Activated T-helper 1 cell treated with Interleukin-2 at 50 U/mL for 16 hours (primary cell): Measurements from ENCODE around the gene KRTAP12-2.

Source experiments
- DNase-seq: peaks from one replicate; pipeline ENCODE4 v3.0.0-alpha.2; 2020; ENCODE audit warnings: low read depth

The KRTAP12-2 gene

DNA sequence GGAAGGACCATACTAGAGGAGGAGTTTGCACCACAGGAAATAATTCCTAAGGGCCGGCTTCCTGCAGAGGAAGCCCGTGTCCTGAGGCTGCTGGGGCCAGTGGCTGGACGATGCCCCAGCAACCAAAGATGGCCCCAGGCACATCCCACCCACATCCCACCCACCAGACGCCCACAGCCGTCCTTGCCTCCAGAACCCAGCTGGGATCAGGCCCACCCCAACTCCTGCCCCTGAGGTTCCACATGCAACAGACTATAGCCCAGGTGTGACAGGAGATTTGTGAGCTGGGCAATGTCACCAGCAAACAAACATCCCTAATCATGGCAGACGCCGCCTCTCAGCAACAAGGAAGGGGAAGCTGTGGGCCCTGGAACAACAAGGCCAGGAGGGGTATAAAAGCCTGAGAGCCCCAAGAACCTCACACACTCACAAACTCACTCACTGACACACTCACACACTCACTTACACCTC is 40.0 kb downstream of the KRTAP12-2 start, which contains the start of gene KRTAP10-9:
KRTAP10-9 (plus strand) TSS at position 421 of the 471 bp plus-strand sequence. CDS start 79 bp downstream, outside the sequence.
- no peak for DNase-seq

DNA sequence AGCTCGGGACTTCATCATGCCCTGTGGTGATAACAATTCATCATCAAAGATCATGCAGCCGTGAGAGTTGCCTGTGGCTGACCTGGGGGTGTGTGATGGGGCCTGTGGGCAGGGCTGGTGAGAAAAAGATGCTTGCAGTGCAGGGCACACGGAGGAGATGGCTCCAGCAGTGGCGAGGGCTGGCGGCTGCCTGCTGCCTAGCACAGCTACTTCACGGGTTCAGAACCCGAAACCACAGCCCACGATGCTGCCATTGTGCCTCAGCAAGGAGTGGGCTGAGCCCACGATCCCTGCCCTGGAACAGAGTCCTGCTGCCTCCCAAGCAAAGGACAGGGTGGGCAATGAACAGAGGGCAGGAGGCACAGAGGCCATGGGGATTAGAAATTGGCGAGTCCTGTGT is 40.5 kb downstream of the KRTAP12-2 start:
- DNase-seq: no peak

DNA sequence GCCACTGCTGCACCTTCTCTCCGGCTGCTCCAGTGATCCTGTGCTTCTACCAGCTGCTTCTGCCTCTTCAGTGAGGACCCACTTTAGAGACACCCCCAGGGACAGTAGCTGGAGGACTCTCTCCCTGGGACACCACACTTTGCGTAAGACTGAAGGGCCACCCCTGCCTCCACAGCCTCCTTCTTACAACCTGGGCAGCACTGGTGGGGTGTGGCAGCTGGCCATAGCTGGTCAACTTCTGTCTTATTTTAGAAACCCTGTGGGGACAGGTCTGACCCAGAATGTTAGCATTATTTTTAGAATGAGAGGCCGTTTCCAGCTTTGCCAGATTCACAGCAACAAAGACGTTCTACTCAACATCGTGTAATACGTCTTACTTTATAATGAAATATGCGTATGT is 41.0 kb downstream of the KRTAP12-2 start:
- DNase-seq: no peak

DNA sequence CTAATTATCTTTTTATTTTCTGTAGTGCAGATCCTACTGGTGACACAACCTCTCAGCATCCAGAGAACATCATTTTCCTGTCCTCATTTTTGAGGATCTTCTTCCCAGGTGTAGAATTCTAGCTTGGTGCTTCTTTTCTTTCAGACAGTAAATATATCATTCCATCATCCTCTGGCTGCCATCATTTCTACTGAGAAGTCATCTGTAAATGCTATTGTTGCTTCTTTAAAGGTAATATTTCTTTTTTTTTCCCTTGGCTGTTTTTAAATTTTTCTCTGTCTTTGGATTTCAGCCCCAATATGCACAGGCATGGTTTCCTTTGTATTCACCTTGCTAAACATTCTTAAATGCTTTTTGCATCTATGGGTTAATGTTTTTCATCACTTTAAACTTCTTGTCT is 43.2 kb downstream of the KRTAP12-2 start:
- DNase-seq: no peak

DNA sequence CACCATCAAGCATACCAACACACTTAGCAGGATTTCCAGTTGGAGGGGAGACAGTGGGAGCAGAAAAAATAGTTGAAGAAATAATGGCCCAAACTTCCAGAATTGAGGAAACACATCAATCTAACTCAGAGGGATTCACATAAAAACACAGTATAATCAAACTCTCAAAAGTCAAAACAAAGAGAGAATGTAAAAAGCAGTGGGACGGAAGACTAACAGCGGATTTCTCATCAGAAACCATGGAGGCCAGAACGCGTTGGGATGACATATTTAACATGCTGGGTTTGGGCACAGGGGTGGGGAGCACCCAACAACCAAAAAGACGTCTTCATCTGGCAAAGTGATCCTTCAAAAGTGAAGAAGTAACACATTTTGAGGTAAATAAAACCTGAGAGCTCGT is 46.8 kb downstream of the KRTAP12-2 start:
- no peak for DNase-seq

DNA sequence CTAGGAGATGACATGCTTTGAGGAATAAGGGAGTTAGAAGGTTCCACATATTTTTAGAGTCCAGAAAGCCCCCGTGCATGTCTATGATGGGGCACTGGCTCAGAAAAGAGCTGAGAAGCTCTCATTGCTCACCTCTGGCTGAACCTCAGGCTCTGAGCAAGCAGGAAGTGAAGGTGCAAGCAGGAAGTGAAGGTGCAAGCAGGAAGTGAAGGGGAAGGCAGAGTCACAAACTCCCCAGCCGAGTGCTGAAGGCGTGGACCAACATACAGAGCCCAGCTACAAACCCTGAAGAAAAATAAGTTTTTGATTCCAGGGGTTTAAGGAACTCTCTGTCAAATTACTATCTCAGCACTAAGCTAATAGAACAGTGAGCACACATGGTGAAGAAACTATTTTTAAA is 47.8 kb downstream of the KRTAP12-2 start:
- DNase-seq: peak; percentile 43

DNA sequence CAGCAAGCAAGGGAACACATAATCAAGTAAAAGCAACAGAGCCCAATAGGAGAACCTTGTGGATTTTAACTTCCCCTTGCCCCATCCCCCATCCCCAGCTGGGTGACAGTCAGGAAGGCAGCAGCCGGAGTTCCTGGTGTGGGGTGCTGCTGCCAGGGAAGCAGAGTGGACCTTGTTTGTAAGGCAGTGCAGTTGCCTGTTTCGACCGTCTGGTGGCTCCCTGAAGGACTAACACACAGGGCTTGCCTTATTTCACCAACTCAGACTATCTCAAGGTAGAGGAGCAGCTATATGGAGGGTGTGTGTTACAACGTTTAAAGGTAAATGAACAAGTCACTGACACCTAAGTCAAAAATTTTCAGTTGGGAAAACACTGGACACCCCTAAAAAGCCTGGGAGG is 48.2 kb downstream of the KRTAP12-2 start:
- DNase-seq: no peak

DNA sequence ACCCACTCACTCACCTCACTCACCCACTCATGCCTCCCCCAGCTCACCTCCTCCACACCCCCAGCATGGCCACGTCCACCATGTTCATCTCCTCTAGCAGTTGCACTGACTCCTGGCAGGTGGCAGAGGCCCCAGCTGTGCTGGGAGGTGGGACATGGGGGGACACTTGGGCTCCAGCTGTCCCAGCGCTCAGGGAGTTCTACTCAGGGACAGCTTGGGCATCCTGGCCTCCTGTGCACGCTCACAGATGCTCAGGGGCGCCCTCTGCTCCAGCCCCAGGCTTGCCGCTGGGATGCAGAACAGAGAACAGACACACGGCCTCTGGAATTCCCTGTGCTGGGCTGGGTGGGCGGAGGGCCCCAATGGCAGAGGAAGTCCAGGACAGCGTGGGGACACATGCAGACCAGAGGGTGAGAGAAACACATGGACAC is 49.6 kb downstream of the KRTAP12-2 start:
- DNase-seq: no peak

DNA sequence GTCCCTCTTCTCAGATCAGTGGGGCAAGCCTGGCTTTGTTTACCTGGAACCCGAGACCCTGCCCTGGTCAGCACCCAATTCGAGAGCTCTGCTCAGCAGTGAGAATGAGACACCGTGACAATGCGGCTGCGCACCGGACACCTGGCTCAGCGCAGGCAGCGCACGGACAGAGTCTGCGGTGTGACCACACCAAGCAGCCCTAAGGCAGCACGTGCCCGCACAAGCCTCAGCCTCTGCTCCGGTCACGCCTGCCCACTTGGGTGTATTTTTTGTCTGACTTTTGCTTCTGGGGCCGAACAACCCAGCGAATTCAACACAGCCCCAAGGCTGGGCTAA is 50.2 kb downstream of the KRTAP12-2 start:
- DNase-seq: no peak
